Neural progenitor cell (in vitro differentiated cells): ENCODE measurements around the gene UVSSA.

Source experiments
- EZH2 ChIP-seq: fragments of 200-600 bp; sonication (generic); IDR thresholded peaks from 2 replicates; pipeline ENCODE4 v1.6.1; 2017; ENCODE audit warnings: antibody characterized with exemption, mild to moderate bottlenecking, moderate library complexity
- EZH2phosphoT487 ChIP-seq: fragments of 200-600 bp; sonication (generic); IDR thresholded peaks from 2 replicates; pipeline ENCODE4 v1.6.1; 2017; ENCODE audit warnings: antibody characterized with exemption
- TF ChIP-seq, protein P1 (sequence below): fragments of 200-600 bp; sonication (generic); IDR thresholded peaks from 2 replicates; pipeline ENCODE4 v1.5.1; 2017; ENCODE audit warnings: antibody characterized with exemption, mild to moderate bottlenecking

DNA sequence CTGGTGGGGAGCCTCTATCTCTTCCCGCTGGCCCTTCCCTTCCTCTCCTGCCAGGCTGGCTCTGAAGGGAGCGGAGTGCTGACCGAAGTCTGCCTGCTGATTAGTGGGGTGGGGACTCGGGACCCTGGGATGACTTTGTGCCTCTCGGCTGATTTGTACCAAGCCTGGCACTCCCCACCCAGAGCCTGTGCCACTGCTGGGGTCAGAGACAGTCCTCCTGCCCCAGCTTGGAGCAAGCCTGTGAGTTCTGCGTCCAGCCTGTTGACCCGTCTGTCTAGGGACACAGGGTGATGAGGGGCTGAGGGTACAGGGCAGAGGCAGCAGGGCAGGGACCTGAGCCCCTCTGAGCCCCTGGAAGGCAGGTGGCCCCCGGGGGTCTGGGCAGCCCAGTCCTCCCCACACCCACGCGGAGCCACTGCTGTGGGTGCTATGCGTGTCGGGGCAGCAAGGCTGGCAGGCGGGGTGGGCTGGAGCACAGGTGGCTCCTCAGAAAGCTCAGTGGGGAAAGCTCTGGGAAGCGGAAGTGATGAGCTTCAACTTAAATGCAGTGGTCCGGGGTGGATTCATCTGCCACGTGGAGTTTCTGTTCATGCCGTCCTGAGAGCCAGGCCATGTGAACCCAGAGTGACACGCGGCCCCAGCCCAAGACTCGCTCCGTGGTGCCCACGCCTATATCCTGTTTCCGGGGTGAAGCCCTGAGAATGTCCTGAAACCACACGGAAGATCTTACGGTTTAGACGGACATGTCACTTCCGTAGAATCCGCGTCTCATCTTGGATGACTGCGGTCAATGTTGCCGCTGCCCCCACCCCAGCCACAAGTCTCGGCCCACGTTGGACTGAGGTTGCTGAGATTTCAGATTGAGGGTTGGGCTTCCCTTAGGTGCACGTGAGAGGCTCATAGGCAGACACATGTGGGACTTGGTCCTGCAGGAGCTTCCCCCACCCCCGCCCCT is 21.1 kb upstream of the UVSSA start:
- TF ChIP-seq, protein P1, sequence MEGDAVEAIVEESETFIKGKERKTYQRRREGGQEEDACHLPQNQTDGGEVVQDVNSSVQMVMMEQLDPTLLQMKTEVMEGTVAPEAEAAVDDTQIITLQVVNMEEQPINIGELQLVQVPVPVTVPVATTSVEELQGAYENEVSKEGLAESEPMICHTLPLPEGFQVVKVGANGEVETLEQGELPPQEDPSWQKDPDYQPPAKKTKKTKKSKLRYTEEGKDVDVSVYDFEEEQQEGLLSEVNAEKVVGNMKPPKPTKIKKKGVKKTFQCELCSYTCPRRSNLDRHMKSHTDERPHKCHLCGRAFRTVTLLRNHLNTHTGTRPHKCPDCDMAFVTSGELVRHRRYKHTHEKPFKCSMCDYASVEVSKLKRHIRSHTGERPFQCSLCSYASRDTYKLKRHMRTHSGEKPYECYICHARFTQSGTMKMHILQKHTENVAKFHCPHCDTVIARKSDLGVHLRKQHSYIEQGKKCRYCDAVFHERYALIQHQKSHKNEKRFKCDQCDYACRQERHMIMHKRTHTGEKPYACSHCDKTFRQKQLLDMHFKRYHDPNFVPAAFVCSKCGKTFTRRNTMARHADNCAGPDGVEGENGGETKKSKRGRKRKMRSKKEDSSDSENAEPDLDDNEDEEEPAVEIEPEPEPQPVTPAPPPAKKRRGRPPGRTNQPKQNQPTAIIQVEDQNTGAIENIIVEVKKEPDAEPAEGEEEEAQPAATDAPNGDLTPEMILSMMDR, result no peak
- TF ChIP-seq EZH2phosphoT487 (no peak), EZH2 (no peak)
